Stimulated activated CD8-positive, alpha-beta memory T cell treated with anti-CD3 and anti-CD28 coated beads, Interleukin-12 subunit alpha, Interleukin-12 subunit beta, amount 100 ng/mL, for 24 hours (primary cell): ENCODE measurements around the gene DGKQ.
"Not testable (repeated sequence)": the region's sequence is repeated elsewhere in the genome, so short reads cannot be mapped to it uniquely, and the experiment has no call there.

Experiments used
- DNase-seq: peaks from one replicate; pipeline ENCODE4 v3.0.0-alpha.2; 2020; ENCODE audit errors: extremely low read depth

Gene DGKQ

DNA sequence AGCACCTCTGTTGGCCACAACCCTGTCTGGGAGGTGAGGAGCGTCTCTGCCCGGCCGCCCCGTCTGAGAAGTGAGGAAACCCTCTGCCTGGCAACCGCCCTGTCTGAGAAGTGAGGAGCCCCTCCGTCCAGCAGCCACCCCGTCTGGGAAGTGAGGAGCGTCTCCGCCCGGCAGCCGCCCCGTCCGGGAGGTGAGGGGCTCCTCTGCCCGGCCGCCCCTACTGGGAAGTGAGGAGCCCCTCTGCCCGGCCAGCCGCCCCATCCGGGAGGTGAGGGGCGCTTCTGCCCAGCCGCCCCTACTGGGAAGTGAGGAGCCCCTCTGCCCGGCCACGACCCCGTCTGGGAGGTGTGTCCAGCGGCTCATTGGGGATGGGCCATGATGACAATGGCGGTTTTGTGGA, 2.6 kb upstream of the DGKQ start:
- not testable (repeated sequence) for DNase-seq

DNA sequence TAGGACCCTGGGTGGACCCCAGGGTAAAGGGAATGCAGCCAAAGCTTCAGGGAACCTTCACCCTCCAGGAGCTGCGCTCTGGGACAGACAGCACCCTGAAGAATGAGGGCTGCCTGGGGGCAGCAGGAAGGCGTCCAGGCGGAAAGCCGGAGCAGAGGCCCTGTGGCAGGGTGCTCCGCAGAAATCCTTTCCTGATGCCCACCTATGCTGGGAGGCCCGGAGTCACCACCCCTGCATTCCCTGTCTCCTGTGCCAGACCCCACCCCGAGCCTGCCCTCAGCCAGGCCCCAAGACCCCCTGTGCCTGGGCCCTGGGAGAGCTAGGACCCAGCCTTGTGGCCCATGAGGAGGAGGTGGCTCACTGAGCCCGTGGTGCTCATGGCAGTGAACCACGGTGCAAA, 1.3 kb upstream of the DGKQ start:
- no peak for DNase-seq

DNA sequence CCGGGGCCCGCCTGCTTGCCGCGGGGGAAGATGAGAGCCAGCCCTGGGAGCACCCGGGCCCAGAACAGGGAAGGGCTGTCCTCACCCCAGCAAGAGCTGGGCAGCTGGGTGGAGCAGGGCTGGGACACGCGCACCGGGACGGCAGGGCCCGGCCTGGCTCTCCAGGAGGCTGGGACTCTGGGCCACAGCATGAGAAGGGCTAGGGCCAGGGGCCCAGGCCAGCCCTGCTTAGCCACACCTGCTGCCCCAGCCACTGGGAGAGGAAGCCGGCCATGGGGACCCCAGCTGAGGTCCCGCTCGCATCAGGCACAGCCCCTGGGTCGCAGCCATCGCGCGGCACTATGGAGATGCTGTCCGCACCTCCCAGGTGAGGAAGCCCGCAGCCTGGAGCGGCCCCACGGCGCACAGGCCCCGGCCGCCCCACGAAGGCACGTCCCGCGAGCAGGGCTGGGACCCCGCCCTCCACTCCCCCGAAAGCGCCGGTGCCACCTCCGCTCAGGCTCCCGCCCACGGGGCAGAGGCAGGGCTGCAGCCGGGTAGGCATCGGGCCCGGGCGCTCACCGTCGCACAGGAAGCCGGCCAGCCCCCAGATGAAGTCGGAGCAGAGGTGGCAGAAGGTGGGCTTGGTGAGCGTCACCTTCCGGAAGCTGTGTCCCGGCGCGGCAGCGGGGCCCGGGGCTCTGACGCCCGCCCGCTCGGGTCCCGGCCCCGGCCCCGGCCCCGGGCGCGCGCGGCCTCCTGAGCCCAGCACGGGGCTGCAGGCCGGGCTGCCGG, 531 bp downstream of the DGKQ start:
- DNase-seq: no peak

DNA sequence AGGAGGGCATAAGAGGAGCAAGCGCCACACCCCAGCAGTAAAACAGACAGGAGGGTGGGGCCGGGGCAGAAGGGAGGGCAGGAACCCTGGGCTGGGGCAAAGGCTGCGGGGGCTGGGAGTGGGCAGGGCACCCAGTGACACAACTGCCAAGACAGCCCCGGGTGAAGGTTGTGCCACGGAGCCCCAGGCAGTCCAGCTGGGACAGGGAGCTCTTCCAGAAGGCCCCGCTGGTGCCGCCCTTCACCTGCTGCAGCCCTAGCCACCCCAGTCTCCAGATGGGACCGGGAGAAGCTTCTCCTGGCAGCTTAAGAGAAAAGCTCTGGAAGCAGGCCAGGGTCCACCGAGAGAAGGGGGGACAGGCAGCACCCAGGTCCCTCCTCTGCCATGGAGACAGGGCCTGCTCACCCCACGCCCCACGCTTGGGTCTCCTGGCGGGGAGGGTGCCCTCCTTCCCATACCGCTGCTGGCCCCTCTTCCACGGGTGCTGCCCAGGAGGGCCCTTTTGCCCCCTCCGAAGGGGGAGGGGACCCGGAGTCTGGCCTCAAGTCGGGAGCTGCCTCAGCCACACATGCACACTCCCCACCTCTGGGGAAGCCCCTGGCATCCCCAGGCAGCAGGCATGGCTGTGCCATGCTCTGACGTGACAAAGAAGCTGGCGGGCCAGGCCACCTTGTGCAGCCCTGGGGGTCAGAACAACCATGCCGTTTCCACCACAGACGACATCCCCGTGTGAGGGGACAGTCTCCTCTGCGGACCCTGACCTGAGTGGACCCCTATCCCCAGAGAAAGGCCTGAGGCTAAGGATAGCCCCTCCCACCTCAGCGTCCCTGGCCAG, 1.5 kb downstream of the DGKQ start:
- no peak for DNase-seq

DNA sequence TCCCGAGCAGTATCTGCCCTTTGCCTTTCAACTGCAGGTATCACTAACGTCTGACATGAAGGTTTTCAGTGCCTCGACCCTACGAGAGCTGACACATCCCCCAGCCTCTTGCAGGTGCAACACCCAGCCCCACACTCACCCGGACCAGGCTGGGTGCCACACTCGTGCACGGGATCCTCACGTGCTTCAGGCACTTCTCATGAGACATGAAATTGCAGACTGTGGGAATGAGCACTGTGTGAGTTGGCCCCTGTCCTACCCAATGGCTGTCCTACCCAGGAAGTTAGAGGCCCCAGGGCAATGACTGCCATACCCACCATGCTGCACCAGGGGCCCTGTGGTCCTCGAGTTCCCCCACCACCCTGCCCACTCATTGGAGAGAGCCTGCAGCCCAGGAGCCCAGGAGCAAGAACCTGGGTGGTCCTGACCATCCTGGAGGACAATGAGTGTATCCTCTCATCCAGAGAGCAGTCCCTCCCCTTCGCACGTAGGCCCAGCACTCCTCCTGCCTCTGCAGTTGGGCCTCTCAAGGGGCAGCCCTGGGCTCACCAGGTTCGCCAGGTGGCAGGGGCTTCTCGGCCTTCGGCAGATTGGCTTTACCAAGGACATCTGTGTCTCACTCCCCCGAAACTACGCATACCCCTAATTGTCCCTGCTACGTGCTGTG, 2.4 kb downstream of the DGKQ start:
- no peak for DNase-seq

DNA sequence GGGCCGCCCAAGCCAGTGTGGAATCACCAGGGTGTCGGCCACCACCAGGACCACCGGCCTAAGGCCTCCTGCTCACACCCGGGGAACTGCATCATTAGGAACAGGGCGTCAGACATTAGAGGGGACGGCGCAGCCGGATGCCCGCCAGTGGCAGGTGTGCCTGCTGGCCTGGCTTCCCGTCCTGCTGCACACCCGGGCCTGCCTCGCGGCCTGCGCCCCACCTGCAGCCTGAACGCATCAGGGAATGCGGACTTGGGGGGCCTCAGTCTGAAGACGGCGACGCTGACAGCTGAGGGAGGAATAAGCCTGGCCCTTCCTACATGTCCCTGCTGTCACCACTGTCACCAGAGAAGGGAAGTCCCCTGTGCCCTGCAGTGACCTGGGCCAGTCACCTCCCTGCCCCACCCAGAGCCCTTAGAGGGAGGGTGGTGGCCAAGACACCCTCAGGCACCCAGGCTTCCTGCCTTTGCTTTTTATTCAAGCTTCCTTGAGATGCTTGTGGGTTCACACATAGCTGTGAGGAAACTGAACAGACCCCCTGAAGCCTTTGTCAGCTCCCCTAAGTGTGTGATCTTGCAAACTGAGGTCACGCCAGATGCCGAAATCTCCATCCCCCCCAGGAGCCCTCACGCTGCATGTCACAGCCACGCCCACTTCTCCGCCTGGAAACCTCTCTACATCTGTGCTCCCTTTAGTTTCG, 3.2 kb downstream of the DGKQ start:
- DNase-seq: no peak

DNA sequence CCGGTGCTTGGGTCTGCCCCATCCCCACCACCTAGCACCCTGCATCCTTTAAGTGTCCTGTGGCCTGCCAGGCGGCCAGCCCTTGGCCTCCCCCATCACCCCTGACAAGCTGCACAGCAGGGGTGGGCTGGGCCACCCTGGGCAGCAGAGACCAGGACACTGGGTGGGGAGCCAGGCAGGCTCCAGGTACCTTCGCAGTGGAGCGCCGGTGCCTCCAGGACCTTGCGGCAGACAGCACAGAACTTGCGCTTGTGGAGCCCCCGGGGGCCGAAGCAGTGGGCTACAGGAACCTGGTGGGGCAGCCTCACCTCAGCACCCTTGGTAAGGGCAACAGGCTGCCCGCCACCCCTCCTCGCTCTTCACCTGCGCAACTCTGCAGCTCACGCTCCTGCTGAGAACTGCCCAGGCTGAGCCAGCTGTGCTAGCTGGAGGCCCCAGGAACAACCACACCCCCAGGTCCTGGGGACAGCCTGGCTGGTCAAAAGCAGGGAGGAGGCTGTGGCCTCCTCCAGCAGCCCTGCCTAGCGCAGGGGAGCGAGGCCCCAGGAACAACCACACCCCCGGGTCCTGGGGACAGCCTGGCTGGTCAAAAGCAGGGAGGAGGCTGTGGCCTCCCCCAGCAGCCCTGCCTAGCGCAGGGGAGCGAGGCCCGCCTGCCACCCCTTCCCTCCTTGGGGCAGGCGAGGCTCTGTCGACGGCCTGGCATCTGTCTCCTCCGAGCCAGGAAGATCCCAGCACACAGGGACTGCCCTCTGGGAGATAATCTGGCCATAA, 4.6 kb downstream of the DGKQ start:
- no peak for DNase-seq

DNA sequence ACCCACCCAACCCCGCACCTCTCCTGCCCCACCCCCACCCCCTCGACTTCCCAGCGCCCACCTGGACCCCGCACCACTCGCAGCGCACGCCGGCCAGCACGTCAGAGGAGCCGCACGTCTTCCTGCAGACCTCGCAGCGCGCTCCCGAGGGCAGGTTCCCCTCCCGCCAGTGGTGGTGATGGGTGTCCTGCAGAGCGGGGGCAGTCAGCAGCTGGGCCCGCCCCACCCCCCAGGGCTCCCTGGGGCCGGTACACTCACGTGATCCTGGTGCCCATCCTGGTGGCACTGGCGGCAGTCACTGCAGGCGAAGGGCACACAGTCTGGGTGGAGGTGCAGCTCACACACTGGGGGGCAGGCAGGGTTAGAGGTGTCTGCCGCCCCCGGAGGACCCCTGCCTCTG, 5.1 kb downstream of the DGKQ start:
- DNase-seq: no peak

DNA sequence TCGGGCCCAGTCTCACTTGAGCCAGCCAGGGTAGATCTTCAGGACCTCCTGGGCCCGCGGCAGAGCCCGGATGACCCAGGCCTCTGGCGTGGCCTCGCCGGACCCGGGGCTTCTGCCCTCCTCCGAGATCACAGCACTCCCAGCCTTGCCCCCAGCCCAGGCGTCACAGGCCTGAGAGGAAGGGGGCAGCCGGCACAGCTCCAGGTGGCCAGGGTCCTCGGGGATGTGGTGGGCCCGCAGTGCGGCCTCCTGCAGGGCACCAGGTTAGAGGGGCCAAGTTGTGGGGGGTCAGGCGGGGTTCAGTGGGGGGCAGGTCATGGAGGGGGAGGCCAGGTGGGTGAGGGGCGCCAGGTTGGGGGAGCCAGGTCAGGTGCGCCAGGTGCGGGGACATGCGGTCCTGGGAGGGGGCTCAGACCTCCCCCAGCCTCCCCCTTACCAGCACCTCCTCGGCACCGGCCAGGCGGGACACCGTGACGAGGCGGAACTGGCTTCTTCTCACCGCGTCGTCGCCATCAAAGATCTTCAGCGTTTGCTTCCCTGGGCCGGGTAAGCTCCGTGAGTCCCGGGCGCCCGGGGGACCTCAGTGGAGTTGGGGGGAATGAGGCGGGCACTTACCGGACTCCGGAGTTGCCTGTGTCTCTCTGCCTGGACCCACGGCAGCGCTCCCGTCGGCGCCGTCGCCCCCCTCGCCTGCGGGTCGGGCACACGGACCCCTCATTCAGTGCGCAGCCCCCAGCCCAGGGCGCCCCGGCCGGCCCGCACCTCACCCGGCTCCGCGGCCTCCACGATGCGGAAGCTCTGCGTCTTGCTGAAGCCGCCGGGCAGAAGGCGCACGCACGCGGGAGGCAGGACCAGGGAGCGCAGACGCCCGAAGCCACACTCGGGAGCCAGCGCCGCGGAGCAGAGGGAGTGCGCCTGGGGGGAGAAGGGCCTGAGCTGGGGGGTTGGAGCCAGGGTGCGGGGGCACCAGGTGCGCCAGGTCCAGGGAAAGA, 6.0 kb downstream of the DGKQ start:
- DNase-seq: no peak

DNA sequence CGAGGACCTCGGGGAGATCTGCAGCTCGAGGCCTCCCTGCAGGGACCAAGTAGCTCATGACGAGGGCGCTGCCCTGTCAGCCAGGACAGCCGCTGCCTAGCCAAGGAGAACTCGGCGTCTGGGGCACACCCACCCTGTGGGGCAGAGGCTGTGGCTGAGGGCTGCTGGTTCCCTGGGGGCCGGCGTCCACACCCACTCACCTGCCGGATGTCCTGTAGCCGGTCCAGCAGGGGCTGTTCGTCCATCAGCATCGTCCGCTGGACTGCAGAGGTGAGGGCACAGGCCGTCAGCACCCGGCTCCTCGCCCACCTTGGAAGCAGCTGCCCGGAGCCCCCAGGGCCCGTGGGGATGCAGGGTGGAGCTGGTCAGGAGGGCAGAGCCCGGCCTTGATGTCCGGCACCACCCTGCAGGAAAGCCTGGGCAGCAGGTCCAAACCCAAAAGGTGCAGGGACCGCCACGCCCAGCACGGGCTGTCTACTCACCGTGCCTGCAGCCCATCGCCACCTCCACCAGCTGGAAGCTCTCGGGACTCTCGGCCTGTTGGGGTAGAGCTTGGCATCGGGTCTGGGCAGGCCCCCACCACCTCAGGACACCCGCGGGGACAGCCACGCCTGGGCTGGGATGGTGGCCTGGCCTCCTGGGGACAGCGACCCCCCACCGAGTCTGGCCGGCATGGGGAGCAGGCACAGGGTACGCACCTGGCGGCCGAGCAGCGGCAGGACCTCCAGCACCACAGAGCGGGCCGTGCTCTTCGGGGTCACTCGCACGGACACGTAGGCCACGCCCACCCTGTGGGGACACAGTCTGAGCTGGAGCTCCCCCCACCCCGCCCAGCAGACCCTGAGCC, 6.9 kb downstream of the DGKQ start:
- DNase-seq: no peak

DNA sequence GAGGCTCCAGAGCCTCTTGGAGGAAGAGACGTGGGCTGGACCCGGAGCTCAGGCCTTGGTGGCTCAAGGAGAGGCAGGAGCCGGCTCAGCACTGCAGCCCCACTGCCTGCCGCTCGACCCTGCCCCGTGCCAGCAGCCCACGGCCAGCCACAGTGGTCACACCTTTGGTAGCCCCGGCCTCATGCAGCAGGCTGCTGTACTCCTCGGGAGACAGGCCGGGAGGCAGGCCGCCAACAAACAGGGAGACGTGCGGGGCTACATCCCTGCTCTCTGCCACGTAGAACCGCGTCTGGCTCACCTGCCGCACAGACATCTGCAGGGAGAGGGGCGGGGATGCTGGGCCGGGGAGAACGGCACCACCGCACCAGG, 7.6 kb downstream of the DGKQ start:
- no peak for DNase-seq

DNA sequence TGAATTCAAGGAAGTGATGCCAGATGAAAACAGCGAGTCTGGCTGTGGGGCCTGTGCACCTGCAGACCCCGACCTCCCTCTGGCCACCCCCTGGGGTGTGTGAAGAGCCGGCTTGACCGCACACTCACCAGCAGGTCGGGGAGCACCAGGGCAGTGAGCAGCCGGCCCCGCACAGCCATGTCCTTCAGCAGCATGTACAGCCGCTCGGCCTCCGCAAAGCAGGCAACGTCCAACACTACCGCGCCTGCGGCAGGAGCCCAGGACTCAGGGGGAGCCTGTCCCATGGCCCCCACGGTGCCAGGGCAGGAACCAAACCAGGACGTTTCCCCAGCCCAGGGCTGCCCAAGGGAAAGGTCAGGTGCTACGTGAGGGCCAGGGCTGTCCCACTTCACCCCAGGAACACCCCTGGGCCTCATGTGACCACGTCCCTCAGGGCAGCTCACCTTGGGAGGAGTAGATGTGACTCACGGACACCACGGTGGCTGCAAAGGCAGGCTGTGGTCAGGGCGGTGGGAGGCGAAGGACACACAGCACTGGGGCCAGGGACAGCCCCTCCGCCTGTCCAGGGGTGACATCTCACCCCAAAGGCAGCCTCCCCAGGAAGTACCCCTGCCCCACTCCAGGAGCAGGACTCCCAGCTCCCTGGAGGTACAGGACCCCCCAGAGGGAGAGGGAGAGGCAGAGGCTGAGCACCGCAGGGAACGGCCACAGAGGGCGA, 8.2 kb downstream of the DGKQ start:
- DNase-seq: no peak

DNA sequence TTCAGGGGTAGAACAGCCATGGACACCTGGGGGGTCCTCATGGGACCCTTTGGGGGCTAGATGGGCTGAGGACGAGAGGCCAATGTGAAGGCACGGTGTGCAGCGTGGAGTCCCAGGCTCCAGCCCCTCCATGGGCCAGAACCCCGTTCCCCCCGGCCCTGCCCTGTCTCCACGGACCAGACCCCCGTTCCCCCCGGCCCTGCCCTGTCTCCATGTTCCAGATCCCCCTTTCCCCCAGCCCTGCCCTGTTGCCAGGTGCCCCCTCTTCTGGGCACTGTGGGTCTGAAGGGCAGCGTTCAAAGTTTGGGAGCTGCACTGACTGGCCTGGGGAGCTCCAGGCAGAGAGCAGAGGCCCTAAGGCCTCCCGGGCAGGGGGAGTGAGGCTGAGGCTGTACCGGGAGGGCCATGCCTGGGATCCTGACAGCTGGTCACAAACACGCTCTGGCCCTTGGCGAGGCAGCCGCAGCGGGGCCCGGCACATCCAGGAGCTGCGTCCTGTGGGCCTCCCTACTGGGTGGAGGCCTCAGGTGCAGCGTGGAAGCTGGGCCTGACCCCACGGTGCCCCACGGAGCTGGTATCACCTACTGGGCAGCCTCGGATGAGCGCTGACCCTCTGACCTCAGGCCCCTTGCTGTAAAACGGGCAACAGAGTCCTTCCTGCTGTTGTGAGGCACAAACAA, 8.9 kb downstream of the DGKQ start:
- no peak for DNase-seq

DNA sequence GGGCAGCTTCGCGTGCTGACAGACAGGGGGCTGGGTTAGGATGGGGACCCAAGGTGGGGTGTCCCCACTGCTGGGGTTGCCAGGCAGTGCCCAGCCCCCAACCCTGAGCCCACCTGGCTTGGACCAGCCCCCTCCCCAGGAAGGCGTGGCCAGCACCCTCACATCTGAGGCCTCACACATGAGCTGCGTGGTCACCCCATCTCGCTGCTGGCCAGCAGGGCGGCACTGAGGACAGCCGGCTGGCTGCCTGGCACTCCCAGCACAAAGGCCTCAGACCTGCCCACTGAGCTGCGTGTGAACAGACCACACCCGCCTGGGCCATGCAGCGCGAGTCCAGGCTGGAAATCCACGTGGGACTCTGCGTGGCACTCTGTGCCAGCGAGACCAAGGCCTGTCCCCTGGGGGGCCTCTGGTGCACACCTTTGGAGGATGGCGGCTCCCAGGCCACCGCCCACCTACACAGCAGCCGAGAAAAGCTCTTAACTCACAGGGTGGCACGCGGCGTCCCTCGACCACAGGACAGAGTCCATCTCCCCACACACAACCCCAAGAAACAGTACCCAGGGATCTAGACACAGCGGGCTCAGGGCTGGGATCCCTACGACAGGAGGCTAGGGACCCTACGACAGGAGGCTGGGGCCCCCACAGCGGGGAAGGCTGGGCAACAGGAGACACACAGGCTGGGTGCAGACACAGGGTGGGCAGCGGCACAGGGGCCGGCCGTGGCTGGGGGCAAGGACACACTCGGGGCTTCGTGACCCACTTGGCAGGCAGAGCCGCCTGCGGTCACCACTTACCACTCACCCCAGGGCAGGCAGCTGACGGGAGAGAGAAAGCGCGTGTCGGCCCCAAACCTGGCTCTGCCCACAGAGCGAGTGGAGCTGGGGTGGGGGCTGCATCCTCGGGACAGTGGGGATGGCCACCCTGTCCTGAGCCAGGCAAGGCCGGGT, 9.8 kb downstream of the DGKQ start:
- no peak for DNase-seq

DNA sequence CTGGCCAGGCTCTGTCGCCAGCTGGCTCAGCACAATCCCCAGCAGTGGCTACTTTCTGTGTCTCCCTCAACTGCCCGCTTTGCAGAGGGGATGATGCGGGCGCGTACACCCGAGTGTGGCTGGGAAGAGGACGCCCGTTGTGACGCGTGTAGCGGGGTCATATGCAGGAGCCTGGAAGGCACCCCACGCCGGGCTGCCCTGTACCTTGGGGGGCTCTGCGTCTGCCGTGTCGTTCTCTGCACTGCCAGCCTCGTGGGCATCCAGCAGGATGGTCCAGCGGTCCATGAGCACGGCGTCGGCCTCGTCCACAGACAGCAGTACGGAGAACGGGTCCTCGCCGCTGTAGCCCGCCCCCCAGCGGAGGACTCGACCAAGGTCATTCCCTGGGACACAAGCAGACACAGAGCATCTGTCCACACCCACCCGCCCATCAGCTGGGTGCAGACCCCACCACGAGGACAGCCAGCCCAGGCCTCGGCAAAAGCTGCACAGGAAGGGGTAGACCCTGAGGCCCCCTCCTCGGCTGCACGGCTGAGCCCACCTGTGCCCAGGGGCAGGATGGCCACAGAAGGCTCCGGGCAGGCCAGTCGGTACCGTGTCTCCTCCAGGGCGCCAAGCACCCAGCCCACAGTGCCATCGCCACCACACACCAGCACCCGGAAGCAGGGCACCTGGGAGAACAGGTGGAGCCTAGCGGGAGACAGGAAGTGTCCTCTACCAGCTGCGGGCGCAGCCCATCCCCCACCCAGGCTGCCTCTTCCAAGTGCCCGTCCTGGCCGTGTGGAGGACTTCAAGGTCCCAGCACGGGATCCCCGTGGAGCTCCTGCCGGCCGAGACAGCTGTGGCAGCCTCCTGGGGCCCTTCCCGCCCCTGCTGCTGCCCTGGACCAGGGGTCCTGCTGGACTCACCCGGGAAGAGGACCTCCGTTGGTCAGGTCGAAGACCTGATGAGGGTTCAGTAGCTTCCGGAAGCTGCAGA, 10.8 kb downstream of the DGKQ start:
- DNase-seq: no peak
